Fibroblast of villous mesenchyme (primary cell): Measurements from ENCODE around the gene NOP16. TPM values are rescaled to one million over a fixed set of nuclear protein-coding genes. Genes with fewer than 3 reads are reported as not detected.

Experiments used
- DNase-seq: peaks from one replicate; pipeline ENCODE4 v3.0.0-alpha.2; 2010; ENCODE audit warnings: low read depth
- H3K4me3 ChIP-seq: 2 replicates; pipeline ENCODE4 v1.5.1; 2011; ENCODE audit warnings: low read depth, mild to moderate bottlenecking, low read length
- total RNA-seq: library from RNA; depleted of rRNA; stranded (reverse); fragments of >200 nt; gene quantifications from 2 replicates; pipeline ENCODE4 v1.2.3, GENCODE V29; 2012
- TF ChIP-seq, protein P1 (sequence below): IDR thresholded peaks from 2 replicates; pipeline ENCODE4 v1.5.1; 2012; ENCODE audit warnings: low read depth, mild to moderate bottlenecking, low read length; ENCODE audit not compliant: insufficient read depth

NOP16 gene
- total RNA-seq, 1 donor: 13.8 TPM

- TF ChIP-seq, protein P1, sequence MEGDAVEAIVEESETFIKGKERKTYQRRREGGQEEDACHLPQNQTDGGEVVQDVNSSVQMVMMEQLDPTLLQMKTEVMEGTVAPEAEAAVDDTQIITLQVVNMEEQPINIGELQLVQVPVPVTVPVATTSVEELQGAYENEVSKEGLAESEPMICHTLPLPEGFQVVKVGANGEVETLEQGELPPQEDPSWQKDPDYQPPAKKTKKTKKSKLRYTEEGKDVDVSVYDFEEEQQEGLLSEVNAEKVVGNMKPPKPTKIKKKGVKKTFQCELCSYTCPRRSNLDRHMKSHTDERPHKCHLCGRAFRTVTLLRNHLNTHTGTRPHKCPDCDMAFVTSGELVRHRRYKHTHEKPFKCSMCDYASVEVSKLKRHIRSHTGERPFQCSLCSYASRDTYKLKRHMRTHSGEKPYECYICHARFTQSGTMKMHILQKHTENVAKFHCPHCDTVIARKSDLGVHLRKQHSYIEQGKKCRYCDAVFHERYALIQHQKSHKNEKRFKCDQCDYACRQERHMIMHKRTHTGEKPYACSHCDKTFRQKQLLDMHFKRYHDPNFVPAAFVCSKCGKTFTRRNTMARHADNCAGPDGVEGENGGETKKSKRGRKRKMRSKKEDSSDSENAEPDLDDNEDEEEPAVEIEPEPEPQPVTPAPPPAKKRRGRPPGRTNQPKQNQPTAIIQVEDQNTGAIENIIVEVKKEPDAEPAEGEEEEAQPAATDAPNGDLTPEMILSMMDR: no peak
- H3K4me3 ChIP-seq: no peak overlapping the region
- peak; percentile 36 for DNase-seq
Measured at GRCh38 chr5:176352116-176352878, 36.1 kb downstream of the NOP16 start.

- H3K4me3 ChIP-seq: no peak overlapping the region
- TF ChIP-seq, protein P1: no peak
- DNase-seq: no peak
Measured at GRCh38 chr5:176350416-176350815, 38.0 kb downstream of the NOP16 start.

DNA sequence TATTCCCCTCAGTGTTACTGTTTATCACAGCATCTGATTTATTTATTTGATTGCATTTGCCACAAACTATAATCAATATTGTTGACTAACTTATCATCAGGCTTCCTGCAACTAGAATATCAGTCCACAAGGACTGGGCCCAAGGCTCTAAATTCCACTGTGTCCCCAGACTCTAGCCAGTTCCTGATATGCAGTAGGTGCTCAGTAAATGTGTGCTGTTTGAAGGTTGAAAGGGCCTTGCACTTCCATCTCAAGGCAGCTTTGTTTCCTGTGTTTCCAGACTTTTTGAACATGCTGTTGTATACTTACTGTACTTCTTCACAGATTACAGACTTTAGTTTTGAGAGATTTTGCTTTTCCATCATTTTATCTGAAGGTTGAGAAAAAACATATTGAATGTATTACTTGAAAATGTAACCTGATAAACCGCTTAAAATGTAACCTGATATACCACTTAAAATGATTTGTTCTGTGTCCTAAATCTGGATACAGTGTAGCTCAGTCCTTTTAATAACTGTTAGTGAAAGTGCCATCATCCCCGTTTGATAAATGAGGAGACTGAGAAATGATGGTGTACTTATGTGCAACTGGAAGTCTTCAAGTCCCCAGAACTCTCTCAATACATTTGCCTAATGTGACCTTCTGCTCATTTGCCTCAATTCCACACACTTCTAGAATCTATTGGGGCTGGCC is 45.5 kb downstream of the NOP16 start:
- DNase-seq: no peak
- TF ChIP-seq, protein P1: no peak
- no peak overlapping the region for H3K4me3 ChIP-seq

- TF ChIP-seq, protein P1: no peak
- DNase-seq: no peak
- H3K4me3 ChIP-seq: no peak overlapping the region
Measured at GRCh38 chr5:176342158-176342483, 46.3 kb downstream of the NOP16 start.

GRCh38 chr5:176341325-176342157 is 46.9 kb downstream of the NOP16 start:
- DNase-seq: no peak
- H3K4me3 ChIP-seq: no peak overlapping the region
- TF ChIP-seq, protein P1: no peak

DNA sequence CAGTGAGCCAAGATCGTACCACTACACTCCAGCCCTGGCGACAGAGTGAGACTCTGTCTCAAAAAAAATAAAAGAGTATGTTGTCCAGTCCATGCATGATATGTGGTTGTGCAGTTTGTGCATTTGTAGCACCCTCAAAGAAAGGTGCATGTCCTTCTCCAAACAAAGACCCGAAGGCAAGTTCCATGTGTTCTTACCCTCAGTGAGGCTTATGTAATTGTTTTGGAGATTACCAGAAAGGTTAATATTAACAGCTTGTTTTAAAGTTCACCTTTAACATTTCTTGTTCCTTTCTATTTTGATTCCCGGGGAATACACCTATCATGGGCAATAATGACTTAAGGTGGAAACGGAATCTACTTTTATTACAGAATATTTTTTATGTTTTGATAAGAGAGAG is 49.1 kb downstream of the NOP16 start:
- H3K4me3 ChIP-seq: no peak overlapping the region
- TF ChIP-seq, protein P1: no peak
- no peak for DNase-seq
